Glomerular endothelial cell (primary cell): Measurements from ENCODE around the gene HLCS. TPM values are rescaled to one million over a fixed set of nuclear protein-coding genes. Genes with fewer than 3 reads are reported as not detected.

Experiments used
- DNase-seq: peaks from one replicate; pipeline ENCODE4 v3.0.0-alpha.2; 2011; ENCODE audit warnings: low read depth, low spot score; ENCODE audit errors: extremely low read depth
- total RNA-seq: library from RNA; depleted of rRNA; stranded (reverse); fragments of >200 nt; gene quantifications from 2 replicates; pipeline ENCODE4 v1.2.3, GENCODE V29; 2015

The HLCS gene
- total RNA-seq, 1 donor from 2014 or later, result 18.2 TPM

GRCh38 chr21:36854391-36854790 is 112.1 kb downstream of the HLCS start:
- DNase-seq, result no peak

- DNase-seq, result no peak
Measured at GRCh38 chr21:36852864-36853263, 113.6 kb downstream of the HLCS start.

- DNase-seq, result no peak
Measured at GRCh38 chr21:36852293-36852692, 114.2 kb downstream of the HLCS start.

GRCh38 chr21:36851121-36851520 is 115.3 kb downstream of the HLCS start:
- no peak for DNase-seq

GRCh38 chr21:36850372-36850771 is 116.1 kb downstream of the HLCS start:
- DNase-seq, result no peak

- DNase-seq, result no peak
Measured at GRCh38 chr21:36849461-36850105, 116.9 kb downstream of the HLCS start.

- no peak for DNase-seq
Measured at GRCh38 chr21:36848730-36849274, 117.7 kb downstream of the HLCS start.

- DNase-seq, result no peak
Measured at GRCh38 chr21:36847189-36847588, 119.3 kb downstream of the HLCS start.

- DNase-seq, result no peak
Measured at GRCh38 chr21:36846631-36847030, 119.8 kb downstream of the HLCS start.

GRCh38 chr21:36845790-36846189 is 120.7 kb downstream of the HLCS start:
- no peak for DNase-seq

GRCh38 chr21:36845070-36845469 is 121.4 kb downstream of the HLCS start:
- DNase-seq, result no peak

- no peak for DNase-seq
Measured at GRCh38 chr21:36841866-36842265, 124.6 kb downstream of the HLCS start.

- no peak for DNase-seq
Measured at GRCh38 chr21:36839735-36840134, 126.7 kb downstream of the HLCS start.

GRCh38 chr21:36839123-36839522 is 127.3 kb downstream of the HLCS start:
- DNase-seq, result no peak

- DNase-seq, result no peak
Measured at GRCh38 chr21:36835383-36835795, 131.1 kb downstream of the HLCS start.

- DNase-seq, result no peak
Measured at GRCh38 chr21:36834192-36834591, 132.3 kb downstream of the HLCS start.

GRCh38 chr21:36830100-36830499 is 136.4 kb downstream of the HLCS start:
- no peak for DNase-seq

- DNase-seq, result no peak
Measured at GRCh38 chr21:36828891-36829515, 137.5 kb downstream of the HLCS start.

- DNase-seq, result no peak
Measured at GRCh38 chr21:36828208-36828607, 138.3 kb downstream of the HLCS start.

GRCh38 chr21:36825658-36826057 is 140.8 kb downstream of the HLCS start:
- no peak for DNase-seq

- DNase-seq, result no peak
Measured at GRCh38 chr21:36821032-36821299, 145.5 kb downstream of the HLCS start.

GRCh38 chr21:36820176-36821031 is 146.1 kb downstream of the HLCS start:
- no peak for DNase-seq
